Stomach (tissue), 9 donors: ENCODE measurements around the gene JCAD. TPM values are rescaled to one million over a fixed set of nuclear protein-coding genes. Genes with fewer than 3 reads are reported as not detected.

ENCODE experiments used
- DNase-seq, 2 donors: peaks; one replicate each; pipeline versions ENCODE4 v3.0.0 to v3.0.0-alpha.2; 2013 to 2019
- H3K27ac ChIP-seq, 5 donors: fragments of 200-600 bp in 4 of 5; sonication (generic) in 4 of 5; one replicate each; pipeline ENCODE4 v1.5.1; 2013 to 2019; ENCODE audit warnings: mild to moderate bottlenecking in 1 of 5, moderate library complexity in 1 of 5
- H3K27me3 ChIP-seq, 3 donors: fragments of 200-600 bp; sonication (generic); one replicate each; pipeline ENCODE4 v1.5.1; 2017 to 2019; ENCODE audit warnings: mixed run types in 1 of 3
- H3K36me3 ChIP-seq, 4 donors: fragments of 200-600 bp; sonication (generic); 1 replicate in 3 of 4; 2 replicates in 1 of 4; pipeline ENCODE4 v1.5.1; 2016 to 2019
- H3K4me1 ChIP-seq, 4 donors: fragments of 200-600 bp; sonication (generic); one replicate each; pipeline ENCODE4 v1.5.1; 2016 to 2019
- H3K4me3 ChIP-seq, 4 donors: fragments of 200-600 bp; sonication (generic) in 3 of 4; one replicate each; pipeline ENCODE4 v1.5.1; 2016 to 2019; ENCODE audit warnings: mild to moderate bottlenecking in 1 of 4
- H3K9me3 ChIP-seq, 4 donors: fragments of 200-600 bp; sonication (generic); one replicate each; pipeline ENCODE4 v1.5.1; 2016 to 2019
- EP300 ChIP-seq: sonication (generic); formaldehyde crosslinking; IDR thresholded peaks from one replicate; pipeline ENCODE4 v1.6.1; 2017; ENCODE audit warnings: antibody characterized with exemption
- POLR2A ChIP-seq, 4 donors: fragments of 450-650 bp; IDR thresholded peaks; one replicate each; pipeline ENCODE4 v1.6.1; 2016; ENCODE audit warnings: antibody characterized with exemption in 4 of 4, control low read depth in 2 of 4, mild to moderate bottlenecking in 1 of 4, moderate library complexity in 1 of 4
- POLR2AphosphoS5 ChIP-seq, 3 donors: sonication (generic); formaldehyde crosslinking; IDR thresholded peaks; one replicate each; pipeline ENCODE4 v1.6.1; 2016; ENCODE audit warnings: antibody characterized with exemption in 3 of 3
- WGBS, 5 donors: extraction: QIAGEN DNeasy Blood & Tissue Kit in 3 of 5; methylation state at CpG; one replicate each; pipeline versions ENCODE4 v1.1.5 to v1.1.7; 2013 to 2018; 5-methylcytosine and 5-hydroxymethylcytosine counted together
- intact Hi-C: fragments of 100-400 bp; cut with DNase I; formaldehyde crosslinking; loops from one replicate; pipeline ENCODE4 v1.15.1; 2023; ENCODE audit warnings: low total_unique reads
- polyA plus RNA-seq, 3 donors: library from polyadenylated mRNA; stranded (reverse); fragments of 200-250 nt; gene quantifications; one replicate each; pipeline ENCODE4 v1.2.3, GENCODE V29; 2013
- total RNA-seq, 5 donors: library from RNA; depleted of rRNA; stranded (reverse); fragments of >200 nt; gene quantifications; one replicate each; pipeline versions ENCODE4 v1.1.0 to v1.2.3, GENCODE V29; 2014 to 2016
- TF ChIP-seq, protein P1 (sequence below), 7 experiments: fragments of 450-650 bp in 4 of 7; fragments of 200-600 bp in 3 of 7; sonication (generic) in 3 of 7; IDR thresholded peaks; one replicate each; pipeline ENCODE4 v1.5.1; 2016 to 2019; ENCODE audit warnings: antibody characterized with exemption in 7 of 7, control low read depth in 2 of 7, mild to moderate bottlenecking in 1 of 7
- donor health status: healthy with polysubstance abuse.
- donor health status: Bipolar disorder and iron deficiency.
- donor health status: healthy.

JCAD gene
- total and polyA plus RNA-seq, 8 donors: 1.6 to 30.3 (median 10.4) TPM

DNA sequence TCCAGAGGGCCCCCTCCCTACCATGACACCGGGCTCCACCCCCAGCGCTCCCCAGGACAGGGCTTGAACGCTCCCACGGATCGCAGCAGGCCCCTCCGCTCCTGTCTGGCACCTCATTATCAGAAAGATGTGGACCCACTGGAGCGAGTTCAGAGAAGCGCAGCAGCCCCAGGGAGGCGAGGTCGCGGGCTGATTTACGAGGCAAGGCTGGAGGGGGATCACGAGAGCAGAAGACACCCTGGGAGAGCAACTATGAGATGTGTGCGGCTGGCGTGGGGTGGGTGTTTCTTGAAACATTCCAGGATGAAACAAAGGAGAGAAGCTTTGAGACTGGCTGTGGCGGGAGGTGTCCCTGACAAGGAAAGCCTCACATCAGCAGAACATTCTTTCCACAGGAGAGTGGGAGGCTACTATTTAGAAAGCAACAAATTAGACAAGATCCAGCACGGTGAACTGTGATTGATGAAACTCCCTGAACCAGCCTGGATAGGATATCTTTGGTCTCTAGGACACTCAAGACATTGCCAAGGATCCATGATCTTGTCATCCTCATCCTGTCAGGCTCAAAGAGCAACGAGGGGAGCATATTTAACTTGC is 66.0 kb downstream of the JCAD start:
- 74 to 79% (median 76%) methylated on average over 16 to 18 of the region's 18 CpGs for WGBS, 5 donors
- H3K9me3 ChIP-seq: no peaks in the 10 kb centered on the region
- no peaks in the 10 kb centered on the region for H3K4me1 ChIP-seq
- intact Hi-C loops: loop anchor here (10.0 kb wide), 1 partner anchor 251 kb away; no protein-coding TSS in a partner anchor
- peak overlapping the region in 1 of 5 donors; percentile 2 for H3K27ac ChIP-seq
- H3K4me3 ChIP-seq: no peak overlapping the region
- H3K36me3 ChIP-seq: no peaks in the 10 kb centered on the region
- H3K27me3 ChIP-seq: peaks cover 0 to 7% (median 0%) of the 10 kb centered on the region in 3 donors
- TF ChIP-seq POLR2AphosphoS5 (IDR thresholded peaks at IDR 0.05) (no peak), EP300 (no peak), POLR2A (IDR thresholded peaks at IDR 0.05) (no peak)
- TF ChIP-seq, protein P1, sequence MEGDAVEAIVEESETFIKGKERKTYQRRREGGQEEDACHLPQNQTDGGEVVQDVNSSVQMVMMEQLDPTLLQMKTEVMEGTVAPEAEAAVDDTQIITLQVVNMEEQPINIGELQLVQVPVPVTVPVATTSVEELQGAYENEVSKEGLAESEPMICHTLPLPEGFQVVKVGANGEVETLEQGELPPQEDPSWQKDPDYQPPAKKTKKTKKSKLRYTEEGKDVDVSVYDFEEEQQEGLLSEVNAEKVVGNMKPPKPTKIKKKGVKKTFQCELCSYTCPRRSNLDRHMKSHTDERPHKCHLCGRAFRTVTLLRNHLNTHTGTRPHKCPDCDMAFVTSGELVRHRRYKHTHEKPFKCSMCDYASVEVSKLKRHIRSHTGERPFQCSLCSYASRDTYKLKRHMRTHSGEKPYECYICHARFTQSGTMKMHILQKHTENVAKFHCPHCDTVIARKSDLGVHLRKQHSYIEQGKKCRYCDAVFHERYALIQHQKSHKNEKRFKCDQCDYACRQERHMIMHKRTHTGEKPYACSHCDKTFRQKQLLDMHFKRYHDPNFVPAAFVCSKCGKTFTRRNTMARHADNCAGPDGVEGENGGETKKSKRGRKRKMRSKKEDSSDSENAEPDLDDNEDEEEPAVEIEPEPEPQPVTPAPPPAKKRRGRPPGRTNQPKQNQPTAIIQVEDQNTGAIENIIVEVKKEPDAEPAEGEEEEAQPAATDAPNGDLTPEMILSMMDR (IDR thresholded peaks at IDR 0.05): no peak
- DNase-seq: peak in 1 of 2 donors; percentile 39

DNA sequence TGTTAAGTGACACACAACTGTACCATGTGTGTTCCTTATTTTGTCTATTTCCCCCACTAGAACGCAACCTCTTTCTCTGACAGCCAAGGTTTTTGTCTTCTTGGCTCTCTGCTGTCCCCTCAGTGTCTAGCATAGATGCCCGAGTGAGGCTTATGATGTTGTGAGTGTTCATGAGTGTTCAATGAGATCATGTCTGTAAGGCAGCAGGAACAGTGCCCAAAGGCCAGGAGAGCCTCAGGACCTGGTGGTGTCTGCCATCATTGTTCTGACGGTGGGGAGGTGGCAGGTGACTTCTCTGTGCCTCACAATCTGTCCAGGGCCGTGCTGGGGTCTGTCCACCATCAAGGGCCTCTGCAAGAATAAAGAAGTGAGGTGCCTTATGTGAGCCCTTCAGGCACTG is 66.5 kb downstream of the JCAD start:
- TF ChIP-seq, protein P1 (IDR thresholded peaks at IDR 0.05): no peak
- no peak for TF ChIP-seq POLR2AphosphoS5 (IDR thresholded peaks at IDR 0.05)
- DNase-seq: no peak
- H3K9me3 ChIP-seq: no peaks in the 10 kb centered on the region
- H3K4me3 ChIP-seq: no peak overlapping the region
- no peaks in the 10 kb centered on the region for H3K36me3 ChIP-seq
- H3K27me3 ChIP-seq: peaks cover 0 to 7% (median 0%) of the 10 kb centered on the region in 3 donors
- intact Hi-C loops: loop anchor here (10.0 kb wide), 1 partner anchor 252 kb away; no protein-coding TSS in a partner anchor
- no peaks in the 10 kb centered on the region for H3K4me1 ChIP-seq
- 81 to 90% (median 87%) methylated on average over 4 of the region's 4 CpGs for WGBS, 5 donors
- peak overlapping the region in 1 of 5 donors; percentile 2 for H3K27ac ChIP-seq

DNA sequence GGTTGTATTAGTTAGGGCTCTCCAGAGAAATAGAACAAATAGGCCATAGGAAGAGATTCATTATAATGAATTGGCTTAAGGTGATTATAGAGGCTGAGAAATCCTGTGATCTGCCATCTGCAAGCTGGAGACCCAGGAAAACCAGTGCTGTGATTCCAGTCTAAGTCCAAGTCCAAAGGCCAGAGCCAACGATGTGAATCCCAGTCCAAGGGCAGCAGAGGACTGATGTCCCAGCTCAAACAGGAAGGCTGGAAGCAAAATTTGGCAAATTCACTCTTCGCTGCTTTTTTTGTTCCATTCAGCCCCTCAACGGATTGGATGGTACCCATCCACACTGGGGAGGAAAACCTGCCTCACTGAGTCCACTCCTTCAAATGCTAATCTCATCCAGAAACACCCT is 68.0 kb downstream of the JCAD start:
- H3K4me1 ChIP-seq: no peaks in the 10 kb centered on the region
- H3K27ac ChIP-seq: no peak overlapping the region
- no peaks in the 10 kb centered on the region for H3K36me3 ChIP-seq
- no peak overlapping the region for H3K4me3 ChIP-seq
- intact Hi-C loops: loop anchor here (10.0 kb wide), 1 partner anchor 253 kb away; no protein-coding TSS in a partner anchor
- no peak for DNase-seq
- no peaks in the 10 kb centered on the region for H3K9me3 ChIP-seq
- TF ChIP-seq POLR2A (IDR thresholded peaks at IDR 0.05) (no peak), EP300 (no peak), POLR2AphosphoS5 (IDR thresholded peaks at IDR 0.05) (no peak)
- TF ChIP-seq, protein P1 (IDR thresholded peaks at IDR 0.05): no peak
- peaks cover 0 to 2% (median 0%) of the 10 kb centered on the region in 3 donors for H3K27me3 ChIP-seq
- 84 to 94% (median 91%) methylated on average over 3 of the region's 3 CpGs for WGBS, 5 donors

DNA sequence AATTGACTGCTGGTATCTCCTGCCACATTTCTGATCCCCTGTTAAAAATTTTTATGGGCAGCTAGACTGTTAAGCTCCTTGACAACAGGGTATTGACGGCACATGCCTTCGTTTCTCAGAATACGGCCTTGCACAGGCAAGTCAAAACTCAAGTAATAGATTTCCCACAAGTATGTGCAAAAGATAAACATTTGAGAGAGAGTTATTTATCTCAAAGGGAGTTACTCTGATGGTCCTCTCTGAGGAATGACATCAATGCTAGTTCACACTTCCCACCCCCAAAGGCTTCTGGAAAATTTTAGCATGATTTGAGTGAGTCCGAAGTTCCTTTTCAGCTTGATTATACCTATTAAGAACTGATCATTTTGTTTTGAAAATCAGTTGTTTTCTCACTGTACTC is 71.9 kb downstream of the JCAD start:
- Histone ChIP-seq H3K27ac (no peak overlapping the region), H3K9me3 (peaks cover 8 to 12% (median 10%) of the 10 kb centered on the region in 4 donors), H3K36me3 (no peaks in the 10 kb centered on the region), H3K27me3 (no peaks in the 10 kb centered on the region), H3K4me3 (no peak overlapping the region), H3K4me1 (no peaks in the 10 kb centered on the region)
- no peak for DNase-seq
- WGBS, 5 donors: 59 to 71% (median 63%) methylated on average over 4 of the region's 4 CpGs
- intact Hi-C loops: no loop called here
- TF ChIP-seq, protein P1 (IDR thresholded peaks at IDR 0.05): no peak
- TF ChIP-seq POLR2A (IDR thresholded peaks at IDR 0.05): no peak
- TF ChIP-seq EP300: no peak
- TF ChIP-seq POLR2AphosphoS5 (IDR thresholded peaks at IDR 0.05): no peak
